Left renal pelvis (tissue), 4 donors: ENCODE data around the gene RHEB. TPM values are rescaled to one million over a fixed set of nuclear protein-coding genes. Genes with fewer than 3 reads are reported as not detected.

ENCODE experiments used
- DNase-seq, 4 donors: peaks; one replicate each; pipeline ENCODE4 v3.0.0-alpha.2; 2013; ENCODE audit warnings: low read depth in 4 of 4, low spot score in 3 of 4
- polyA plus RNA-seq, 4 donors: library from polyadenylated mRNA; unstranded; fragments of 120-200 nt; gene quantifications; one replicate each; pipeline ENCODE4 v1.2.1, GENCODE V29; 2013; ENCODE audit not compliant: insufficient read length in 4 of 4

Gene RHEB, protein sequence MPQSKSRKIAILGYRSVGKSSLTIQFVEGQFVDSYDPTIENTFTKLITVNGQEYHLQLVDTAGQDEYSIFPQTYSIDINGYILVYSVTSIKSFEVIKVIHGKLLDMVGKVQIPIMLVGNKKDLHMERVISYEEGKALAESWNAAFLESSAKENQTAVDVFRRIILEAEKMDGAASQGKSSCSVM
- polyA plus RNA-seq = 100 to 1,000 TPM; 124 to 168 (median 145) TPM

DNA sequence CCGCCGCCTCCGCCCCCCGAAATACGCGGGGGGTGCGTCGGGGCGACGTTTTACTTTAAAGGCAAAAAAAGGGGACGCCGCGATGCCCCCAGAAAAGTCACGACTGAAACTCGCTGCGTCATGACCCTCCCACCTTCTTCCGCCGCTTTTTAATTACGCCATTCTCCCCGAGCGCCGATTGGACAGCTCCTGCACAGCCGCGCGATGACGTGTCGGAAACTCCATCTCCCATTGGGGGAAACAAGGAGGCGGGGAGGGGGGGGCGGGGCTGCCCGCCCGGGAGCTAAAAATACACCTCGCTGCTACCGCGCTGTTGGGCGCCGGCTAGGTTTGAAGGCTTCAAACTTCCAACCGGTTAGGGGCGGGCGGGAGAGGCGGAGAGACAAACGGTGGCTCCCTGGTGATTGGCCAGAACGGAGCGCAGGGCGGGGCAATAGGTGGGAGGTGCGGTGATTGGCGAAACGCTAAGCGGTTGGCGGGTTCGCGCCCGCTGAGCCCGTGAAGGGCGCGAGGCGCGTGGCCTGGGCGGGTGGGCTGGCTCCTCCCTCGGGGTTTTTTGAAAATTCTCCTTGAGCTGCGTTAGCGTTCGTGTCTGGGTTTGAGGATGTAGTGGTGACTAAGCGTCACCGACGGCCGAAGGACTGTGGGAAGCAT is at the start of gene RHEB:
Gene RHEB (minus strand): TSS at position 131 of the 654 bp plus-strand sequence. CDS start 384 bp downstream, outside the sequence.
- peak; percentile 95 to 99 (median 99) for DNase-seq

DNA sequence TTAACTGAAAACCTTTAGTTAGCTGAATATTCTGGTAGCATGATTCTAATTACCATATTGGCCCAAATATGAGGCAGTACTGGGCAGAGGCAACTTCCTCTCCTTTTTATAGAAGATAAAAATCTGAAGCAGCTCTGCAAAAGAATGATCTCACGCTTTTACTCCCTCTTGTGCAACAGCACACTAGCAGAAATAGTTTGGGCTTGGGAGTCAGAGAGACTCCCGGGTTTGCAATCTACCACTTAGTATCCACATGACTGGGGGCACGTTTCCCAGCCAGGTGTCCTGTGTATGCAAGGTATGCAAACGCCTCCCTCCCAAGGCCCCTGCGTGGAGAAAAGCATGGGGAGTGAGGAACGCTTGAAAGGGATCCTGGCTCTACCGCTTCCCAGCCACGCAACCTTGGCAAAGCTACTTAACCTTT is 47.2 kb upstream of the RHEB start:
- DNase-seq = no peak

DNA sequence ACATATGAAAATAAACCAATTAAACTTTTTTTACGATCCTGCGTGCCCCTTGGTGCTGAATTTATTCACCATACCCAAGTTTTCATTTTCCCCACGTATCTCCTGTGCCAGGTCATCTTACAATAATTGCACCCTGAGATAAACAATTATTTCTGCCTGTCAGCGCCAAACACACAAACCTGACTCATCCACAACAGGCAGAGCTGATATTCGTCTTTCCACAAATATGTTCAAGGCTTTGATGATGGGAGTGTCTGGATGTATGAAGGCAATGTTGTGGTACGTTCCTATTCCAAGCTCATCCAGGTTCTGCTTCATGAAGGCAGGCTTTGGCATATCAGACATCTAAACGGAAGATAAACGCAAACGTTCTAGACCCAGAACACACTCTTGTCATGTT is 45.8 kb upstream of the RHEB start:
- DNase-seq = no peak

DNA sequence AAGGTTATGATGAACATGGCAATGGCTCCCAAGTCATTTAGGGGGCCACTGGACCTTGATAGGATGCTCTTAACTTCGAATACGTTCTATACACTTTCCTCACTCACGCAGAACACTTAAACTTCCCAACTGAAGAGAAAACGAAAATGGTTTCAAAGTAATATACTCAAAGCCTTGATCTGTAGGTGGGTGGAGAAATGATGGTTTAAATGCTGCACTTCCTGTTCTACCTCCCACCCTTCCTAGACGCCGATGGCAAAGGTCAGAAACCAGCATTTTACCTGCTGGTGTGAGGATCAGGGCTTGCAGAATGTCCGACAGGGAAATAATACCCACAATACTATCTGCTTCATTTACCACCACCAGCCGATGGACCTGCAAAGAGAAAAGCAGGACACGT is 40.5 kb upstream of the RHEB start:
- DNase-seq = no peak

DNA sequence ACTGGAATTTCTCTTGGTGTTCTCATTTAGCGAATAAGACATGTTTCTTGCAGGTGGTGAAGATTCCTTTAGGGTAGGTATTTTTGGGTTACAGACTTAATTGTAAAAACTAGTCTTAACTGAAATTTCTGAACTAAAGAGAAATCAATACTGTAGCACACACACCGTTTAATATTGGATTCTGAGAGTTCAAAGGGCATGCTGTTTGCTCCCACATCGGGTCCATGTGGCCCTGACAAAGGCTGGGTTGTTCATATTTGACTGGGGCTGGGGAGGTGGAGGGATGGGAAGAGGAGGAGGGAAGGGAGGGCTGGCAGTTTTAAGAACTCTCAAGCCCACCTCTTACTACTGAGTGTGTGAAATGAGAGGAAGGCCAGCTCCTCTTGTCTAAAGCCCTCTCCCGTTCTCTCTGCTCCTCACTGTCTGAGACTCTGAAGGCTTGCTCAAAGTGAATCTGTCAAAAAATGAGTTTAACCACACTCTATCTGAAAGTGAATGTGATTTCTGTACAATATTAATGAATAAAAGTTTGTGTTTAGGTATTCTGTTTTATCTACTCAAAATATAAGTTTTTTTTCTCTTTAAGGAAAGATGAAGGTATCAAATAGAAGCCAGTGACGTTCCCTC is 40.0 kb upstream of the RHEB start:
- DNase-seq = no peak

DNA sequence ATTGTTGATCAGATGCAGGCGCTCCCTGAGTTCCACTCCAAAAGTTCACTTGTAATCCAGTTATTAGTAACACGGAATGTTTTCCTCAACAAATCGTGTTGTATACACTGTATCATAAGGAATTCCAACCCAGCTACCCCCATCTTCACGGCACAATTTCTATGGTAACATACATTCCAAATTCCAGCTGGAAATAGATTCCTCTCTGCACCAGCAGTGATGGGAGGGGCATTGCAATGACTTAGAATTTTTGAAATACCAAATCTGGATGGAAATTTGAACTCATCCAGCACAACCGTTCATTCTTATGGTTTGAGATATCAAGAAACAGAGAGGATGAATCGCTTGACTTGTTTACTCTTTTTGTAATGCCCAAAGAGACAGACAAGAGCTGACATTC is 38.9 kb upstream of the RHEB start:
- DNase-seq = no peak

DNA sequence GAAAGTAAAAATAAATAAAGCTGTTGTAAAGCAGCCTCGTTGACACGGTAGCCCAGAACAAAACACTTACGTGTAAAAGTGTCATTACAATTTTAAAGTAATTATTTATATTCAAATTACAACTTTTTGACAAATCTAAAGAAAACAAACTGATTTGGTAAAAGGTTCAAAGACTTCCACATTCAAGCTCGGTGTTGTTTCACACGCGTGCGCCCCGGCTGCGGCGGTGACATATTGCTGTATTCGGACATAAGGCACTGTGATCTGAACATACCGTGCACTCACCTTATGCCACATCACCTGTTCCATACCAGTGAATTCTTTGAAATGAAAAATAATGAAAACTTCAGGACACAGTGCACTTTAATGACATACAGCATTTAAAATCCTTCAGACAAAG is 36.9 kb upstream of the RHEB start:
- DNase-seq = no peak

DNA sequence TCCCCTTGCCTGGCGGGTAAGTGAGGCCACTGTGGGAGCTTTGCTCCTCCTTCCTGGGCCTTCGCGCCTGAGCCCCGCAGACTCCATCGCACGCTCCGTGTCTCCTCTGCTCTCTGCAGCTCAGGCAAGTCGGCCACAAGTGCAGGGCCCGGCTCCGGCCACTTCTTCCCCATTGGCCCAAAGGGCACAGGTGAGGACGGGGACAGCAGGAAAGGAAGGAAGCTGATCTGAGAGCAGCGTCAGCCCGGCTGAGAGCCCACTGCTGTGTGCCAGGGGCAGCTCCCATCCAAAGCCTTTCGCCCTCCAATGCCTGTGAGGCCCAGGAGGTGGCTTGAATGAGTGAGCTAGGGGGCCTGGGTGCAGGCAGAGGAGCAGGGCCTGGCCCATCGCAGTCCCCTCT is 33.7 kb upstream of the RHEB start:
- no peak for DNase-seq

DNA sequence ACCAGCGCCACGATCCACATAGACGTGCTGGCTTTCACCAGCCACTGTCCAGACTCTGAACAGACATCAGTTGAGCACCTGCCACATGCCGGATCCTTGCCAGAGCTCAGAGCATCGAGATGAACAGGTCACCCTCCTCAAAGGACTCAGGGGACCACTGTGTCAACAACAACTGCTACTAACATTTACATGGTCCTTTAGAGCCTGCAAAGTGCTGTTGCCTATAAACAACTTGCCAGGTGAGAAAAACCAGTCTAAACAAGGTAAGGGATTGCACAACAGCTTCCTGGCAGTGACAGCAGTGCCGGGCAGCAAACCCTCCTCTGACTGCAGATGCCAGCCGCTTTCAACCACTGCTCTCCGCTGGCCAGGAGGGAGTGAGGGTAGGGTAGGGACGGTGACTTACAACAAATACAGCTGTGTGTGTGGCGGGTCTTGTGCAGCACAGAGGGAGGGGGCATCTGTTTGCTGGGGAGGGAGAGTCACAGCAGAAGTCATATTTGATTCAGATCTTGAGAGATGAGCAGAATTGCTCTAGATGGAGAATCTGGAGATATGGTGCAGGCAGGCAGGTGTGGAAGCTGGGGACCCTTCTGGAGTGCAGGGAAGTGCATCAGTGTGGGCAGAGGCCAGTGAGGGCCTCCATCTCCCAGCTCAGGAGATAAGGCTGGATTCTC is 32.8 kb upstream of the RHEB start:
- no peak for DNase-seq

DNA sequence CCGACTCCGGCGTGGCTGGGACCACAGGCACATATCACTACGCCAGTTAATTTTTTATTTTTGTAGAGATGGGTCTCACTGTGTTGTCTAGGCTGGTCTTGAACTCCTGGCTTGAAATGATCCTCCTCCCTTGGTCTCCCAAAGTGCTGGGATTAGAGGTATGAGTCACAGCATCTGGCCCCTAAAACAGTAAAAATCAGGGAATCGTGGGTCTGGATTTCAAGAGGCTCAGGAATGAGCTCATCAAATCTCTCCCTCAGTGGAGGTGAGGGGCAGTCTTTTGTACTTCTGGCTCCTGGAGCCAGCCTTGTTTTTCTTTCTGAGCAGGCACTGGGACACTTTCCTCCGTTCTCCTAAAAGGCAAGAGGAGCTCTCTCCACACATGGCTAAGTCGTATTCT is 32.1 kb upstream of the RHEB start:
- DNase-seq = no peak

DNA sequence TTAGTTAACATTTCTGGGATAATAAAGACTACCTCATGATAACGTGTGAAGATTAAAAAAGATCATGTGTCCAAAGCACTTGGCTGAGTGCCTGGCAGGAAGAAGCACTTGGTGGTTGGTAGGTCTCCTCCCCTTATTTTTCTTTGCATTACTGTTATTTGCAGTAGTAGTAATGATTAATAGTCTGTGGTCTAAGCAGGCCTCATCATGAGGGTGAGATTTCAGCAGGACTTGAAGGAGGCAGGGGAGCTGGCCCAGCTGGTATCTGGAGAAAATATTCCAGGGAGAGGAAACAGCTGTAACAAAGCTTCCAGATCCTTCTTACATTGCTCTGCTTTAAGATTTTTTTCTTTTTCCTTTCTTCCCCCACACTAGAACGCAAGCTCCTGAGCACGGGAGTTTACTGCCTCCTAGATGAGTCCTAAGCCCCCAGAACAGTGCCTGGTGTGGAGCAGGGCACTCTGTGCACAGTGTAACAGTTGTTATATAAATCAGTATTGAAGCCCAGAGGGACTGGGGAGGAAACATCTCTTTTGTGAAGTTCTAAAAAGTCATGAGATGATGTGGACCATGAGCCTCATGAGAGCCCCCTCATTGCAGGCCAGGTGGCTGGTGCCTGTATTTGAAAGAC is 31.1 kb upstream of the RHEB start:
- no peak for DNase-seq

DNA sequence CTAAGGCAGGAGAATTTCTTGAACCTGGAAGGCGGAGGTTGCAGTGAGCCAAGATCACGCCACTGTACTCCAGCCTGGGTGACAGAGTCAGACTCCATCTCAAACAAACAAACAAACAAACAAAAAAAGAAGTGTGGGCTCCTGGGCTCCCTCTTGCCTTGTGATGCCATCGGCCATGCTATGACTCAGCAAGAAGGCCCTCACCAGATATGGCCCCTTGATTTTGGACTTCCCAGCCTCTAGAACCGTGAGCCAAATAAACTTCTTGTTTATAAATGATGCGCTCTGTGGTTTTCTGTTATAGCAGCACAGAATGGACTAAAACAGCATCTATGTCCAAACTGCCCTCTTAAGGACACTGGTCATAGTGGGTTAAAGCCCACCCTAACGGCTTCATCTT is 29.9 kb upstream of the RHEB start:
- no peak for DNase-seq

DNA sequence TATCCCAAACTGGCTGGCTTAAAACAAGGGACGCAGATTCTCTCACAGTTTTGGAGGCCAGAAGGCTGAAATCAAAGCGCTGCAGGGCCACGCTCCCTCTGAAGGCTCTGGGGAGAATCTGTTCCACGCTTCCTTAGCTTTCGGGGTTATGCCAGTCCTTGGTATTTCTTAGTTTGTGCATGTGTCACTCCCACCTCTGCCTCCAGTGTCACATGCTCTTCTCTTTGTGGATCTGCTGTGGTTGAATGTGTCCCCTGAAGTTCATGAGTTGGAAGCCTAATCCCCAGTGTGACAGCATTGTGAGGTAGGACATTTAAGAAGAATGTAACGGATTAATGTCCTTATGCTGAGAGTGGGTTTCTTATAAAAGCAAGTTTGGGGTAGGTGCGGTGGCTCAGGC is 29.4 kb upstream of the RHEB start:
- DNase-seq = no peak

DNA sequence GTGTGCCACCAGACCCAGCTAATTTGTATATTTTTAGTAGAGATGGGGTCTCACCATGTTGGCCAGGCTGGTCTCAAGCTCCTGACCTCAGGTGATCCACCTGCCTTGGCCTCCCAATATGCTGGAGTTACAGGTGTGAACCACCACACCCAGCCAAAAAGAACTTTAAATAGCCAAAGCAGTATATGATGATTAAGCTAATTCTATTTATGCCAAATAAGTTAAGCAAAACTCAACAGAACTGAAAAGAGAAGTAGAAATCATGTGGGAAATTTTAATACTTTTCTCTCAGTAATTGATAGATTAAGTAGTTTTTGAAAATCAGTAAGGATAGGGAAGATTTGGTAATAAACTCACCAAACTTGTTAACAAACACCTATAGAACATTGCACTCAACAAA is 24.5 kb upstream of the RHEB start:
- no peak for DNase-seq

DNA sequence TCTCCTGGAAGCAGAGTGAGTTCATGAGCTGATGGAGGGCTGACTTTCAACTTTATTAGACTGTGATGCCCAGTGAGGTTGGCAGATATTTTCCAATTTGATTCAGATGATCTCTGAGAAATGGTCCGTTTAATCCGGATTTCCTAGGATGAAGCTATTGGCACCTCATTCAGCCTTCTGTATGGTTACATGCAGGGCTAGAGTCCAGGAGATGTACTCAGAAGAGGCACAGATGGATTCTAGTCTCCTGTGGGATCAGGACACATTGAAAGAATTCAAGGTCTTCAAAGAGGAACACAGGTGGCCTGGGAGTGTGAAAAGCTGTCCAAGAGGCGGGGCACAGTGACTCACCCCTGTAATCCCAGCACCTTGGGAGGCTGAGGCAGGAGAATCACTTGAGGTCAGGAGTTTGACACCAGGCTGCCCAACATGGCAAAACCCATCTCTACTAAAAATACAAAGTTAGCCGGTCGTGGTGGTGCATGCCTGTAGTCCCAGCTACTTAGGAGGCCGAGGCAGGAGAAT is 23.0 kb upstream of the RHEB start:
- no peak for DNase-seq

DNA sequence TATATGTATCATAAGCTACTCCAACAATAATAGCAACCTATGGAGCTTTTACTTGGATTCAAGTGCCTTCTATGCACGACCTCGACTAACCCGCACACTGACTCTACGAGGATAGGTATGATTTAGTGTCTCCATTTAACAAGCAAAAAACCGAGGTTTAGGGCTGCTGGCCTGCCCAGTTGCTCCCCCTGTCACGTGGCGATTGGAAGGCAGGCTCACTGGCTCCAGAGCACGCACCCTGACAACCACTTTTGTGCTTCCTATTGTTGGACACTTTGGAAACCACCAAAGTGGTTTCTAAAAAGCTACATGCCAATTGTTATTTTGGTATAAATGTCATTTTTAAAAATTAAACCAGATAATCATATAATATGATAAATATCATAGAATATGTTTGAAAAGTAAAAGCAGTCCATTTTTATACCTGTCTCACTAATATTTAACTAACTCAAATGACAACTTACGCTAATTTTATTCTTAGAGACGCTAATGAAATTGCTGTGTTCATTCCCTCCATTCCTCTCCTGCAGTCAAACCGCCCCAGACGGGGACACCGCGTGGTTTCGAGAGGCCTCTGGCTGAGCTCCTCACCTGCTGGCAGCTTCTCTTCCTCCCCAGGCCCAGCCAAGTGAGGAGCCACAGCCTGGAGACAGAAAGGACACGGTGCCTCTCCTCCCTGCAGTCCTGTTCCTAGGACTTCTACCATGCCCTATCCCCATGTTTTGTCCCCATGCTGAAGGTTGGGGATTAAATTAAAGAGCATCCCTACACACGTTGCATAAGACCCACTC is 22.2 kb upstream of the RHEB start:
- DNase-seq = no peak

DNA sequence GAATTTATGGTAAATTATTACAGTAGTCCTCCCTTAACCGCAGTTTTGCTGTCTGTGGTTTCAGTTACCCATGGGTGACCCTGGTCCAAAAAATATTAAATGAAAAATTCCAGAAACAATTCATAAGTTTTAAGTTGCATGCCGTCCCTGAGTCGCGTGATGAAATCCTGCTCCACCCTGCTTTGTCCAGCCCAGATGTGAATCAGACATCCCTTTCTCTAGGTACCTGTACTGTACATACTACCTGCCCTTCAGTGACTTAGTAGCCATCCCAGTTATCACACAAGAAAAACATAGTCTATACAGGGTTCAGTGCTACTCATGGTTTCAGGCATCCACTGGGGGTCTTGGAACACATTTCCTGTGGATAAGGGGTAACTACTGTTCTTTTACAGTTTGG is 20.5 kb upstream of the RHEB start:
- no peak for DNase-seq

DNA sequence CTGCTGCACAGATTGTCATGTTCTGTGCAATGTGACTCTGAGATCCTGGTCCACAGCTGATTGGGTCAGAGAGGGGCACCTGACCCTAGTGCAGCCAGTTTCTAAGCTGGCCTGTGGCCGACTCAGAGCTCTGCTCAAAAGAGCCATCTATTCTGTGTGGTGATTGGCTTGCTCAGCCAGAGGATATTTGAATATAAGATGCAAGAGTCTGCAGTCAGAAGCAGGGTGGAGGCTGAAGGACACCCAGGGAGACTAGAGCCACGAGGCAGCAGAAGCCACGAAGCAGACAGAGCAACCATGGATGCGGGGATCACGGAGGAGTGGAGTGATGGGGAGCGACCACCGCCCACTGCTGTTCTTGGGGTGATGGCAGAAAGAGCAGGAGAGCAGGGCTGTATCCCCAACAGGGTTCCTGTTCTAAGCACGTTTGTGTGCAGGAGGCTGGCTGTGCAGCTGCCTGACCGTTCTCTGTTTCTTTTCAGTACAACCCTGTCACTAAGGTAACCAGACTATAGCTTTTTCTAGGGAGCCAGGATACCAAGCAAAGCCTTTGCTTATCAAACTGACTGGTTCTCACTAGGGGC is 19.5 kb upstream of the RHEB start:
- DNase-seq = no peak

DNA sequence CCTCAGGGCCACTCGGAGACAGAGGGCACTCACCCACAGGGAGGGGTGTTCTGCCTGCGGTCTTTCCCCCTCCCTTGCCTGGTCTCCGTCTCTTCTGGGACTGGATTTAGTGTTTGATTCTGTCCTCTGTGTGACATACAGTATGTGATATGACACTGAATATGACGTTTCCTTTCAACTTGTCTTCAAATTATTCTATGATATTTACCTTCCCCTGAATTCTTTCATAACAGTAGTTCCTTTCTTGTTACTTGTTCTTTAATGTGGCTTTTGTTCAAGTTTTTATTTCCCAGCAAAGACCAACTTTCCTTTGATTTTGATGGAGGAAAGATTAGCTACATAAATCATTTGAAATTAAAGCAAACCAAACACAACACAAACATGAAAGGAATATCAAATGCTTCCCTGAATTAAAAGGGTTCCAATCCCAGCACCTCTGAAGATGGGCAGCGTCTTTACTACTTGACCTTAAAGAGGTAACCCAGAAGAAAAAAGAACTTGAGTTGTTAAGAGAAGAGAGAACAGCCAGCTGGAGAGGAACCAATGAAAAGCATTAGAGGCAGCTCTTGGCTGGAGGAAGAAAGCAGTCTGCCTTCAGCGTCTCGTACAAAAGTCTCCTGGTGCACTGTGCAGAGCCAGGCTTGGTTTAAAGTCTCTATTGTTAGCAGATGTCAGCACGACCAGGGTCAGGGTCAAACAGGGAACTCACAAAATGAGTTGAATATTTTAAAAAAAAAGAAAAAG is 18.3 kb upstream of the RHEB start:
- DNase-seq = no peak
